GM19438 (cell line): Measurements from ENCODE around the gene FAM186B.
"Not testable (repeated sequence)": the region's sequence is repeated elsewhere in the genome, so short reads cannot be mapped to it uniquely, and the experiment has no call there.

Source experiments
- ATAC-seq: cut with Tn5 transposase; IDR thresholded peaks from one replicate; pipeline ENCODE4 v1.9.1; 2021; ENCODE audit warnings: low read depth; ENCODE audit not compliant: unreplicated experiment

FAM186B gene, protein sequence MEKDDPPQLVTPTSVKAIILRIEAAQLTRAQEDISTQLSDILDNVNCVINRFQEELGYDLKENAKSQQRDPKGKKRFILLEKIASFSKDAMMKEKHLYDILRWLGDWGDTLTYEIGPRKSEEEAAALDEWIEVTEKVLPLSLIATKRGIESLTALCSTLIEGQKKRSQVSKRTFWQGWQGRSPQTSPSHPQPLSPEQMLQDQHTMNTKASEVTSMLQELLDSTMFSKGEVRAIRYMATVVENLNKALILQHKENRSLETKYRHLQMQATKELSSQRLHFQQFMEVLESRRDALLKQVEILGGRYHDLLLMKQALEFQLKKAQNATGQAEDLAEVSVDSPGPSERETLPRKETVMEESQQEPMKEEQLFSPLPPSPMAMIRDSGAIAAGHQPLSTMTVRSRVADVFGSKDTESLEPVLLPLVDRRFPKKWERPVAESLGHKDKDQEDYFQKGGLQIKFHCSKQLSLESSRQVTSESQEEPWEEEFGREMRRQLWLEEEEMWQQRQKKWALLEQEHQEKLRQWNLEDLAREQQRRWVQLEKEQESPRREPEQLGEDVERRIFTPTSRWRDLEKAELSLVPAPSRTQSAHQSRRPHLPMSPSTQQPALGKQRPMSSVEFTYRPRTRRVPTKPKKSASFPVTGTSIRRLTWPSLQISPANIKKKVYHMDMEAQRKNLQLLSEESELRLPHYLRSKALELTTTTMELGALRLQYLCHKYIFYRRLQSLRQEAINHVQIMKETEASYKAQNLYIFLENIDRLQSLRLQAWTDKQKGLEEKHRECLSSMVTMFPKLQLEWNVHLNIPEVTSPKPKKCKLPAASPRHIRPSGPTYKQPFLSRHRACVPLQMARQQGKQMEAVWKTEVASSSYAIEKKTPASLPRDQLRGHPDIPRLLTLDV

DNA sequence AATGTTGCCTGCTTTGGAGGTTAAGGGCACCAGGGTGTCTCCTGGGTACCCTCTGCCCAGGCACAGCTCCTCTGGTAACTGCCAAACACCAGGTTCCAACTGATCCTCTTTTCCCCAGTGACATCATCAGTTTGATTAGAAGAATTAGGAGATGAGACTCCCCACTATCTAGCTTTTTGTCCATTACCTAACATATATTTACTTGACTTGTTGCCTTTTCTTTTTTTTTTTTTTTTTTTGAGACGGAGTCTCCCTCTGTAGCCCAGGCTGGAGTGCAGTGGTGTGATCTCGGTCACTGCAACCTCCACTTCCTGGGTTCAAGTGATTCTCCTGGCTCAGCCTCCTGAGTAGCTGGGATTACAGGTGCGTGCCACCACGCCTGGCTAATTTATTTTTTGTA is at the start of gene FAM186B:
Gene FAM186B, minus strand, starts transcription at position 101 of the 400 bp plus-strand sequence. CDS start 162 bp downstream, outside the sequence.
- ATAC-seq = not testable (repeated sequence)

DNA sequence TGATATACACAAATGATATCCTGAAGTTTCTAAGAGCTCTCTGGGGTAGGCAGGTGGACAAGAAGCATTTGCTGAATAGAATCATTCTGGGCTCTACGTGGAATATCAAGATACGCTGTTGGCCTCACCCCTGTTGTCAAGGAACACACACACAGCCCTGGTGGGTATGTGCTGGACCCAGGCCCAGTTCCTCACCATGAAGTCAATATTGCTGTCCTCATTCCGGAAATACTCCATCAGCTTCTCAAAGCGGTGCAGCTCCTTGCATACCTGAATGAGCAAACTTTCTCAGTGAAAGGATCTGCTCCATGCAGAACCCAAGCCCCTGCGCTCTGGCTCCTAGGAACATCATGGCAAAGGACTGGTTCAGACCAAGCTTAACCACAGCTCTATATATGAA is 49.3 kb upstream of the FAM186B start:
- ATAC-seq = no peak

DNA sequence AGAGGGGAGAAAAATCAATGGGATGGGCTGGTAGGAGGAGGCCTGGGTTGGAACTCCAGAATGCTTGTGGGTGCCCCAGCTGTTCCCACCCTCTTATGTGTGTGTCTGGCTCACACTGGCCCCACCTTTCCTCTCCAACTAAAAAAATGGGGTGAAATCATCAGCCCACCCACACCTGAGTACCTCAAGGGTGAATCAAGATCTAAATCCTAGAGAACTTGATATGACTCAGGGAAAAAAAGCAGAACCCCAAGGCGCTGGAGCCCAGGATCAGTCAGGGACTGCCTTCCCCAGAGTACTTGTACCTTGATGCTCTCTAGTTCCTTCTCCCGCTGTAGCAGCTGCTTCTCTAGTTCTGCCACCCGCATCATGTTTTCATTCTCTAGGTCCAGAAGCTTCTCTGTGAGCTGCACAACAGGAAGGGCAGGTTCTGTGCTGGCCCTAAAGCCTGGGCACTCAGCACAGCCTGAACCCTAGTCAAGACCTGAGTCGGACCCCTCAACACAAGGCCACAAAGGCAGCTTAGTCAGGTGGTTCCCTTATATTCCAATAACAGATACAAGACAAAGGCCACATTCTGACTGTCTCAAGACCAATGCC is 47.6 kb upstream of the FAM186B start:
- no peak for ATAC-seq

DNA sequence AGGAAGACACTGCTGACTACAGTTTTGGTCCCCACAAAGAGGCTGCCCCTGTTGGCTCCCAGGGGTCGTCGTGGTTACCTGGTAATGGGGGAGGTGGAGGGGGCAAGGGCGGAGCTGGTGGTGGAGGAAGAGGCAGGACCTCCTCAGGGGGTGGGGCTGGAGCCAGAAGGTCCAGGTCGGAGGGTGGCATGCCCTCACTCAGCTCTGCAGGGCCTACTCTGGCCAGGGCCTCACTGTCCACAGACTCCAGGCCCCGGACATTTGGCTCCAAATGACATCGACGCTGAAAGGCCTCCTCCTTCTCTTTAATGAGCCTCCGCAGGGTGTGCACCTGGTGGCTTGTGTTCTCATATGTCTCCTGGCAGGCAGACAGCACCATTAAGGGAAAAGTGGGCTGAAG is 46.4 kb upstream of the FAM186B start:
- no peak for ATAC-seq

DNA sequence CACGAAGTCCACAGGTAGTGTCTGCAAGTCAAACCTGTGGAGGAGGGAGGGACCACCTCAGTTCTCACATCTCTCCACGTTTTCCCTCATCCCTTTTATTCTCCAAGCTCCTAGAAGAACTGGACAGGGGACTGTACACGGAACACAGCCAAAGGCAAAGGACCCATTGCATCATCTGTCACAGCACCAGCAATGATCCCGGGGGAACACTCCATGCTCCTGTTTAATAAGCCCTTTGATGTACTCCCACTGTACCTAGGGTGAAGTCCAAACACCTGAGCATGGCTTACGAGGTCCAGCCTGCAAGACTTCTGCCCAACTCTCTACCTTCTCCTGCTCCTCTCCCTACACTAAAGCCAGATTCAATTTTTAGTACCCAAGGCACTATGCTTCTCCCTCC is 44.5 kb upstream of the FAM186B start:
- no peak for ATAC-seq

DNA sequence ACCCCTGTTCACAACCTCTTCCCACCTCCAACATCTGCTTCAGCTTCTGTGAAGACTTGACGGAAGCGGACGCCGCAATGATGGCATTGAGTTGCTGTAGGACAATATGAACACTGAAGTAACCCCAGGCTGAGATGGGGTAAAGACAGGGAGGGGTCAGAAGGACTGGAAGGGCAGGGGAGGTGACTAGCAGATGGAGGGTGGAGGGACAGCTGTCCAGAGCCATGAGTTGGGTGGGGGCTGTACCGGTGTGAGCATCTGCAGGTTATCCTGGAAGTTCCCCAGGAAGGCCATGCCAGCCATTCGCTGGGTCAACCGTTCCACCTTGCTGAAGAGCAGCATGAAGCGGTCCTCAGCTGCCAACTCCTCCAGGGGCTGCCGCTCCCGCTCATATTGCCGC is 44.0 kb upstream of the FAM186B start:
- ATAC-seq = no peak

DNA sequence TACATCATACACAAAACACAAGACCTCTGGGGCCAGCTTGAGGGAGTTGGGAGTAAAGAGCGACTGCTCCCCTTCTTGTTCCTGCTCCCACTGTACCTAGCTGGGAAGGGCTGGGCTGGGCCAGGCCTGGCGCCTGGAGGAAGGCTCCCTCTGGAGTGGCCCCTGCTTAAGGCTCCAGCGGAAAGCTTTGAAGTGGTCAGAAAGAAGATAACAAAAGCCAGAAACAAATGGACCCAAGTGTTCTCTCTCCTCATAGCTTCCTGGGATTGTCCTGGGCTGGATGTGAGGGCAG is 43.2 kb upstream of the FAM186B start:
- ATAC-seq = no peak

DNA sequence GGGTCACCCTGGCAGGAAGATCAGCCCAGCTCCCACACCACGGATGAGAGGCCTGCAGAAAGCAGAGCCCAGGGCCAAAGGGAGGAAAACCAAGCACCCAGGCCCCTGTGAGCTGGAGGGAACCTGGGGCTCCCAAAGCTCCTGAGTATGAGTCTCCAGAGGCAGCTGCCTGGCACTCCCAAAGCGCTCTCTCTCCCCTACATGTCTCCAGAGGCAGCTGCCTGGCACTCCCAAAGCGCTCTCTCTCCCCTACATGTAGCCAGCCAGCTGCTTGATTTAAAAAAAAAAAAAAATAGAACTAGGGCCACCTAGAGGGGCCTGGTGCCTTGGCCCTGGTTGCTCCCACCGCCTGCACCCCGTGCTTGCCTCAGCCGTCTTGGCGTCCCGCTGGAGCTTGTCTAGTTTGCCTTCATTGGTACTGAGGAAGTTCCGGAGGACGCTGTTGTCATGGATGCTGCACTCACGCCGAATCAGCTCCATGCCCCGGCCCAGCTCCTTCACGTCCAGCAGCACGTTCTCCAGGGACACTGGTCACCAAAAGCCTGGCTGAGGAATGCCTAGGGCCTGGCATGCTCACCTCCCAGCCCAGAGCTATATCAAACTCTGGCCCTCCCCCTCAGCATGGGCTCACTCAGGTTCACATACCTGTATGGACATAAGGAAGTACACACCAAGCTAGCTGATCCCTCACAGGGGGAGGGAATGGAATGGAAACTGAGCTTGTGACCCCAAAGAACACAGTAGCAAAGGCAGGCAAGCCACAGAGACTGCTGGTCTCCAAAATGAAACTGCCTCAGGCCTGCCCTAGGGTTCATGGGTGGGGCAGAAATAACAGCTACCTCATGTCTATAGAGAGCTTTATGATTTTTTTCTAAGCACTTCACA is 42.6 kb upstream of the FAM186B start:
- no peak for ATAC-seq

DNA sequence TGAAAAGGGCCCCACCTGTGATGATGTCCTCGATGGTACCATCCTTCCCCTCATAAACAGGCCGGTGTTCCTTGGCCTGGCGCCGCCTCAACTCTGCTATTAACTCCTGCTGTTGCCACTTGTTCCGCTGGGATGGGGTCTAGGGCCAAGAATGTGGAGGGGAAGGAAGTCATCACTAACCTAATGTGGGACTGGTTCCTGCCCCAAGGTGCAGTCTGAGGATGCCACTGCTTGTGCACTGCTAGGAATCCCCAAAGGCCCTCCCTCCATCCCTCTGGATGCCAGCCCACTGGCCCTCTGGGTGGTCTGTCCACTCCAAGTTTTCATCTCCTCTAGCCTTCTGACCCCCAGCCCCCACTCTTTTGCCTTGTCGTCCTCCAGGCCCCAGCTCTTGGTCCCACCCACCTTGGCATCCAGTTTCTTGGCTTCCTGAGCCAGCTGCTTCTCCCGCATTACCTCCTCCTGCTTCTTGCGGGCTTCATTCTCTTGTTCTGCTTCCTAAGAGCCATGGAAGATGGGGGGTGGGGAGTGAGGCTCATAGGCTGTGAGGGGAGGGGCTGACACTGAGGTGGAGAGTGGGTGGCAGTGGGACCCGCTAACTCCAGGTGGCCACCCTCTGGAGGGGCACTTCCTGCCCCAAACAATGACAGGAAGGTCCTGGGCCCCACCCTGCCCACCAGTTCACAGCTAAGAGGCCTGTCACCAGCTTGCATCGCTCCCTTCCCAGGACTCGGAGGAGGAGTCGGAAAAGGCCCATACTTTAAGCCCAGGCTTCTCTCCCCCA is 41.6 kb upstream of the FAM186B start:
- ATAC-seq = no peak

DNA sequence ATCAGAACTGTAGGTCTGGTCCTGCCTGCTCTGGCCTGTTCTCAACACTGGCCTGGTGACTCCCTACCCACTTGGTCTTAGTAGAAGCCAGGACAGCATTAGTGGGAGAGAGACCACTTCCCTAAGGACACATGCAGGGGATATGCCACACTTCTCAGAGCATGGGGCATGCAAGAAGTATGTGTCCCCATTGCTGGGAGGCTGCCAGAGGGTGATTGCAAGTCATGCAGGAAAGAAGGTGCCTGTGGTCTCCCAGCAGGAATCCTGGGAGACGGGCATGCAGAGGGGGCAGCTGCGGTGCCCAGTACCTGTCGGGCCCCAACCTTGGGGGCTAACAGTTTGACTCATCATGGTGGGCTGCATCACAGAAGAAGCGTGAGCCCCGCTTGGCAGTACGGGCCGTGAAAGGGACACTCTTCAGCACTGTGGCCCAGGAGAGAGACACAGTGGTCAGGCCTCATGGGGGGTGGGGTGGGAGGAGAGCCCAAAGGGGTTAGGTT is 40.9 kb upstream of the FAM186B start:
- no peak for ATAC-seq

DNA sequence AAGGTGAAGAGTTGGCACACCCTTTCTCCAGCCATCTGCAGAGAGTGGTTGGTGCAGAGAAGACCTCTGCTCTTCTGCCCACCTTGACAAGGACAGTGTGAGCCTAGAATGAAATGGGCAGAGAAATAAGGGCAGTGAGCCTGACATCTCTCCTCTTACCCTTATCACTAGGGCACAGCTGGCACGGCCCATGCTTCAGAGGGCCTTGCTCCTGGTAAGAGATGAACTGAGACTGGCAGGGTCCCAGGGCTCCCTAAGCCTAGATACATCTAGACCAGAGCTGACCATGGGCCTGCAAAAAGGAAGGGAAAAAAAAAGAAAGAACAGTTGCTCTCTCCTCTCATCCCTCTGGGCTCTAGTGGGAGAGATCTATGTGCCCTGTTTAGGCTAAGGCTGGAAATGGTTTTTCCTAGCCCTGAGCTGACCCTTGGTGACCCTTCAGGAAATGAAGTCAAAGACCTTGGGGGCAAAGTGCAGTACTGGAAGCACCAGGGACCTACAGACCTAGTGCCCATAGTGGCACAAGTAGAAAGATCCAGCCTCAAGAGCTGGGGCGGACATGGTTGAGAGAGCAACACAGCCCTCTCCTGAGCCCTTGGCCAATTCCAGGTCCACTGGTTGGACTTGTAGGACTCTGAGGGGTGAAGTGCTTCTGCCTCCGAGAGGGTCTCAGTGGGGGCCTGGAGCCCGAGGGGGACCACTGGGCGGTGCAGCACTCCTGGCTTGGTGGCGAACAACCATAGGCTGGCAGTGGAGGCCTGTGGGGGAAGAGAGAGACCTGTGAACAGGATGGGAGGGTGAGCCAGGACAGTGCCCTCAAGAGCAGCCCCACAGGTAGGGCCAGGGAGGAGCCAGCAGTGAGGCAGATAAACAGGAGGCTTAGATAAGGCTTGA is 40.0 kb upstream of the FAM186B start:
- no peak for ATAC-seq

DNA sequence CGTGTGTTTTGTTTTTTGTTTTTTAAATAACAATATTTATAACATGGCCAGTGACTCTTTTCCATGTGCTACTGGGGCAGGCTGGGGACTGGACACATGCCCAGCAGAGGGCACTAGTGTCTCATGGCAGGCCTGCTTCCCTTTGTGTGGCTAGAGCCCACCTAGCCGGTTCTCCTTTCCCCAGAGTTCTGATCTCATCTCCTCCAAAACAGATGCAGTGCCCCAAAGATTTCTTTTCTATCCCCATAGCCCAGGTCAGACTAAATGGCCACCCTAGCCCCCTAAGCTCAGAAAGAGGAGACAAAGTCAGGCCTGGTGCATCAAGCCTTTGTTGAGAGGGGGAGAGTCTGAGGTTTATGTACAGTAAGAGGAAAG is 39.2 kb upstream of the FAM186B start:
- ATAC-seq = no peak

DNA sequence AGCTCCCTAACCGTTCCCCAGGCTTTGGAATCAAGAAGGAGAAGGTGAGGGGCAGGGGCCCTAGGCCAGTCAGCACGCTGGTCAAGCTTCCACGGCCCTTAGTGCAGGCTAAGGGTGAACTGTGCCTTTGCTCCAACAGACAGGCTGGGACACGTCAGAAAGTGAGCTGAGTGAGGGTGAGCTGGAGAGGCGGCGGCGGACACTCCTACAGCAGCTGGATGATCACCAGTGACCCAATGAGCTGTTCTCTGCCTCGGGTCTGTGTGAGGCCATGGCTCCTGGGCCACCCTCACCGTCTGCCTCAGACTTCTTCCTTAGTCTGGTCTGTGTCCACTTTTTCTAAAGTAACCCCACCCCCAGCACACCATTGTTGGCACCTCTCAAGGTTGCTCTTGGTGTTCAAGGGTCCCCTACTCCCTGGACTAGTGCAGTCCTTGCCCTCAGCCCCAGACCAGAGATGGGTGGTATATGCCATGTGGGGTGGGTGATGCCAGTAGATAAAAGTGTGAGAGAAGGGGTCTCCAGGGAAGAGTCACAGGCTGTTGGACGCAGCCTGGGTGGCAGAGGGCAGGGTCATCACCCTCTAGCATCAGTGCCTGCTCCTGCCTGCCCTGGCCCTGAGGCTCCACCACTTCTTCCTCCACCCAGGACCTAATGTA is 38.7 kb upstream of the FAM186B start:
- ATAC-seq = no peak

DNA sequence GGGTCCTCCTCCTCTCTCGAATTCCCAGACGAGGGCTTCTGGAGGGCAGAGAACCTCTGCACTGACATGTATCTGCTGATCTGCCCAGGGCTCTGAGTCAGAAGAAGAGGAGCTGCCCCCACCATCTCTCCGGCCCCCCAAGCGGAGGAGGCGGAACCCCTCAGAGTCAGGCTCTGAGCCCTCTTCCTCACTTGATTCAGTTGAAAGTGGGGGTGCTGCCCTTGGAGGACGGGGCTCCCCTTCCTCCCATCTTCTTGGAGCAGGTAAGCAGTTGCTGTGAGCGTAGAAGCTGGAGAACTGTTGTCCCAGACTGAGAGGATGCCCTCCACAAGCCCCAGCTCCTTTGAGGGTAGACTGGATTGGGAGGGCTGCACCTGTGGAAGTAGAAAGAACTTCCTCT is 37.7 kb upstream of the FAM186B start:
- no peak for ATAC-seq

DNA sequence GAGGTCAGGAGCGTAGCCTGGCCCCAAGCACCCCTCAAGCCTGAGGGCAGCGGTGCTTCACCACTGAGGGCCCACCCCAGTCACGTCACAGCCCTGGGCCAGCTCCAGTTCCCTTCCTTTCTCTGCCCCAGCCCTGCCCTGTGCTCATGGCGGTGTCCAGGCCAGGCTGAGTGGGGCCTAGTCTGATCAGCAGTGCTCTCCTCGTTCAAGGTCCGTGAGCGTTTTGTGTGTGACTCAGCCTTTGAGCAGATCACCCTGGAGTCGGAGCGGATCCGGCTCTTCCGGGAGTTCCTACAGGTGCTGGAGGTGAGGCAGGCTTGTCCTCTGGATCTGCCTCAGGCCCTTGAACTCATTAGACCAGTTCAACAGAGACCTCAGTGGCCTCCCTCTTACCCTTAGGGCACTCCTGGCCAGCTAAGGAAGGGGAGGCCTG is 36.9 kb upstream of the FAM186B start:
- ATAC-seq = no peak

DNA sequence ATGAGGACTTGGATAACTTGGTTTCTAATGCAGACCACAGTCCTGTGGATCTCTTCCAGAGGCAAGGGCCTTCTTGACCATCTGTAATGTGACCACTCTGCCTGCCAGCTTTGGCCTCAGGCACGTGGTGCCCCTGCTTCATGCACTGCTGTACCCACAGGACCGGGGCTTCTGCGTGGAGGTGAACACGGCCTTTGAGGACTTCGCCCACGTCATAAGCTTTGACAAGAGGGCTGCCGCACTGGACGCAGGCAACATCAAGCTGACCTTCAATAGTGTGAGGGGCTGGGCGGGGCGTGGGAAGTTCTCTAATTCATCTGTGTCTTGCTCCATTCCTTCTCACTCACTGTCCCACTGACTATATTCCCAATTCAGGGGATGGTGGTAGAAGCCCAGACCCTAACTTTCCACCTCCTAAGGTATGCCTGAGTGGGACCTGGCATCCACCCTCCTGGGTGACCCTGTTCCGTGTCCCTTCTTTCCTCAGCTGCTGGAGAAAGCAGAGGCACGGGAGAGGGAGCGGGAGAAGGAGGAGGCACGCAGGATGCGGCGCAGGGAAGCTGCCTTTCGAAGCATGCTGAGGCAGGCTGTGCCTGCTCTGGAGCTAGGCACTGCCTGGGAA is 36.4 kb upstream of the FAM186B start:
- ATAC-seq = no peak

DNA sequence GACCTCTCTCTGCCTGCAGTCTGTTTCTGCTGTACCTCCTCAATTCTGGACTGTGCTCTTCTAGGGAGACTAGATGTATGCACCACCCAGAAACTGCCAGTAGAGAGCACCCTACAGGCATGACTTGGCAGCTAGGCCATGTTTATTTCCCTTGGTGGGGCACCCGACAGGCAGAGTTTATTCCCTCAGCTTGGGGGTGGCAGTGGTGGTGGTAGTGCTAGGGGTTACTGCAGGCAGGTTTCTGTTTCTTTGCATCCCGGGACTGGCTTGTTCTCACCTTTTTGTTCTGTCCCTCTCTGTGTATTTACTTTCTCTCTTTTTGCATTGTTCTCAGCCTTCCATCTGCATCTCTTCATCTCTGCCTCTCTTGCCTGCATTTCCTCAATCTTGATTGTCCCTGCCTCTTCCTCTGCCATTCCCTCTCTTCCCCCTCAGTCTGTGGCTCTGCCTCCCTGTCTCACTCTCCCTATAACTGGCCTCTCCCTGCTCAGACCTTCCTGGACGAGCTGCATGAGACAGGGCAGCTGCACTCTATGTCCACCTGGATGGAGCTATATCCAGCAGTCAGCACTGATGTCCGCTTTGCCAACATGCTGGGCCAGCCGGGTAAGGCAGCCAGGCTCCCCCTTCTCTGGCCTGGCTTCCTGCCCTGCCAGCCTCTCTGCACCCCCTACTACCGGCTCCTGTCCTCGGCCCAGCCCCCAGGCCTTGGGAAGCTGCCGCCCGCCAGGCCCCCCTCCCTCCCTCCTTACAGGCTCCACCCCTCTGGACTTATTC is 31.7 kb upstream of the FAM186B start:
- ATAC-seq = peak; percentile 58
